ENCODE data around the gene CASKIN2.

CASKIN2 gene

DNA sequence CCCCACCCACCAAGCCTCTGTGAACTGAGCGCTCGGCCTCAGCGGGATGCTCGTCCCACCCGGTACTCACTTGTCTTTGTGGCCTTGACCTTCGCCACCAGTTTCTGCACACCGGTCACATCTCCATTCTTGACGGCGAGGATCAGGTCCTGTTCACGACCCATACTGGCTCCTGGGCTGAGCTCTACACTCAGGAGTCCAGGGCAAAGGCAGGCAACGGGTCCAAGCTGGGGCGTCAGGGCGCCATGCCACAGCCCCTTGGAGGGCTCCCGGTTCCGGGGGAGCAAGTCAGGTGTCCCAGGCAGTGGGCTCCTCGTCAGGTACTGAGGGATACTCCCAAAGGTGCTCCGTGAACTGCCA, 1.7 kb downstream of the CASKIN2 start:
- Histone ChIP-seq H4K20me1 (ENCODE audit: insufficient read depth, low read length) (no peaks in the 10 kb centered on the region), H3K9ac (ENCODE audit: low read length) (no peak overlapping the region), H3K9me3 (replicated peaks; ENCODE audit: insufficient read depth, low read length) (no peaks in the 10 kb centered on the region), H3K36me3 (replicated peaks; ENCODE audit: insufficient read depth, low read length) (no peaks in the 10 kb centered on the region), H3K4me3 (ENCODE audit: low read length) (no peak overlapping the region), H3K27ac (ENCODE audit: low read length) (no peak overlapping the region), H3K4me2 (ENCODE audit: low read depth, low read length) (no peak overlapping the region), H3K9me2 (replicated peaks; ENCODE audit: insufficient read depth, low read length) (no peaks in the 10 kb centered on the region), H3F3A (ENCODE audit: insufficient read depth, low read length) (peaks cover 3% of the 10 kb centered on the region; the same call in 1 of the 2 replicates), H3K27me3 (replicated peaks; ENCODE audit: insufficient read depth, low read length) (no peaks in the 10 kb centered on the region), H2AFZ (ENCODE audit: low read length) (no peak overlapping the region), H3K4me1 (ENCODE audit: low read length) (peaks cover 13% of the 10 kb centered on the region), H3K79me2 (ENCODE audit: low read length) (peaks cover 17% of the 10 kb centered on the region)
- TF ChIP-seq EZH2 (optimal IDR thresholded peaks at IDR 0.05; ENCODE audit: low read depth, low read length) (no peak), EZH2phosphoT487 (IDR thresholded peaks at IDR 0.05; ENCODE audit: low read length) (no peak)
- TF ChIP-seq, protein P1, sequence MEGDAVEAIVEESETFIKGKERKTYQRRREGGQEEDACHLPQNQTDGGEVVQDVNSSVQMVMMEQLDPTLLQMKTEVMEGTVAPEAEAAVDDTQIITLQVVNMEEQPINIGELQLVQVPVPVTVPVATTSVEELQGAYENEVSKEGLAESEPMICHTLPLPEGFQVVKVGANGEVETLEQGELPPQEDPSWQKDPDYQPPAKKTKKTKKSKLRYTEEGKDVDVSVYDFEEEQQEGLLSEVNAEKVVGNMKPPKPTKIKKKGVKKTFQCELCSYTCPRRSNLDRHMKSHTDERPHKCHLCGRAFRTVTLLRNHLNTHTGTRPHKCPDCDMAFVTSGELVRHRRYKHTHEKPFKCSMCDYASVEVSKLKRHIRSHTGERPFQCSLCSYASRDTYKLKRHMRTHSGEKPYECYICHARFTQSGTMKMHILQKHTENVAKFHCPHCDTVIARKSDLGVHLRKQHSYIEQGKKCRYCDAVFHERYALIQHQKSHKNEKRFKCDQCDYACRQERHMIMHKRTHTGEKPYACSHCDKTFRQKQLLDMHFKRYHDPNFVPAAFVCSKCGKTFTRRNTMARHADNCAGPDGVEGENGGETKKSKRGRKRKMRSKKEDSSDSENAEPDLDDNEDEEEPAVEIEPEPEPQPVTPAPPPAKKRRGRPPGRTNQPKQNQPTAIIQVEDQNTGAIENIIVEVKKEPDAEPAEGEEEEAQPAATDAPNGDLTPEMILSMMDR (IDR thresholded peaks at IDR 0.05; ENCODE audit: low read length), result no peak
- DNase-seq, result no peak

DNA sequence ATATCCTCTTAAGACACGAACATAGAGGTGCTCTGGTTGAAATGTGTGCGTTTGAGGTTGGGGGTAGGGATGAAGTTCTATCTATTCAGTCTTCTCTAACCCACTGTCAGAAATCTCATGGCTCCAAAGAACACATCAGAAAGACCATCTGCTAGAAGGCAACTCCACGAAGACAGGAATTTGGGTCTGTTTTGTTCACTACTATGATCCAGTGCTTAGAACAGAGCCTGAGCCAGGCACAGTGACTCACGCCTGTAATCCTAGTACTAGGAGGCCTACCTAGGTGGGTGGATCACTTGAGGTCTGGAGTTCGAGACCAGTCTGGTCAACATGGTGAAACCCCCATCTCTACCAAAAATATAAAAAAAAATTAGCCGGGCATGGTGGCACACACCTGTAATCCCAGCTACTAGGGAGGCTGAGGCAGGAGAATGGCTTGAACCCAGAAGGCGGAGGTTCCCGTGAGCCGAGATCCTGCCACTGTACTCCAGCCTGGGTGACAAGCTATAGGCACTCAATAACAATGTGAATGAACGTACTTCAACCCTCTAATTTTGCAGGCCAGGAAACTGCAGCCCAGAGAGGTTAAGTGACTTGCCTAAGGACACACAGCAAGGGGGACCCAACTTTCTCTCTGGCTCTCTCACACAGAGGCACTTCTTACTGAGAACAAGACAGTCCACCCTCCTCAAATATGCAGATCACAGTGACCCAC, 2.3 kb downstream of the CASKIN2 start:
- no peak overlapping the region for H3K27ac ChIP-seq (ENCODE audit: low read length)
- no peak overlapping the region for H3K4me3 ChIP-seq (ENCODE audit: low read length)
- H3K9ac ChIP-seq (ENCODE audit: low read length), result no peak overlapping the region
- no peaks in the 10 kb centered on the region for H3K27me3 ChIP-seq (replicated peaks; ENCODE audit: insufficient read depth, low read length)
- peaks cover 12% of the 10 kb centered on the region for H3K79me2 ChIP-seq (ENCODE audit: low read length)
- DNase-seq, result no peak
- H3K4me1 ChIP-seq (ENCODE audit: low read length), result peaks cover 8% of the 10 kb centered on the region
- H3K4me2 ChIP-seq (ENCODE audit: low read depth, low read length), result no peak overlapping the region
- H4K20me1 ChIP-seq (ENCODE audit: insufficient read depth, low read length), result no peaks in the 10 kb centered on the region
- peaks cover 3% of the 10 kb centered on the region; the same call in 1 of the 2 replicates for H3F3A ChIP-seq (ENCODE audit: insufficient read depth, low read length)
- TF ChIP-seq EZH2phosphoT487 (IDR thresholded peaks at IDR 0.05; ENCODE audit: low read length) (no peak), EZH2 (optimal IDR thresholded peaks at IDR 0.05; ENCODE audit: low read depth, low read length) (no peak)
- TF ChIP-seq, protein P1 (IDR thresholded peaks at IDR 0.05; ENCODE audit: low read length), result no peak
- no peak overlapping the region for H2AFZ ChIP-seq (ENCODE audit: low read length)
- H3K9me2 ChIP-seq (replicated peaks; ENCODE audit: insufficient read depth, low read length), result no peaks in the 10 kb centered on the region
- no peaks in the 10 kb centered on the region for H3K9me3 ChIP-seq (replicated peaks; ENCODE audit: insufficient read depth, low read length)
- no peaks in the 10 kb centered on the region for H3K36me3 ChIP-seq (replicated peaks; ENCODE audit: insufficient read depth, low read length)

DNA sequence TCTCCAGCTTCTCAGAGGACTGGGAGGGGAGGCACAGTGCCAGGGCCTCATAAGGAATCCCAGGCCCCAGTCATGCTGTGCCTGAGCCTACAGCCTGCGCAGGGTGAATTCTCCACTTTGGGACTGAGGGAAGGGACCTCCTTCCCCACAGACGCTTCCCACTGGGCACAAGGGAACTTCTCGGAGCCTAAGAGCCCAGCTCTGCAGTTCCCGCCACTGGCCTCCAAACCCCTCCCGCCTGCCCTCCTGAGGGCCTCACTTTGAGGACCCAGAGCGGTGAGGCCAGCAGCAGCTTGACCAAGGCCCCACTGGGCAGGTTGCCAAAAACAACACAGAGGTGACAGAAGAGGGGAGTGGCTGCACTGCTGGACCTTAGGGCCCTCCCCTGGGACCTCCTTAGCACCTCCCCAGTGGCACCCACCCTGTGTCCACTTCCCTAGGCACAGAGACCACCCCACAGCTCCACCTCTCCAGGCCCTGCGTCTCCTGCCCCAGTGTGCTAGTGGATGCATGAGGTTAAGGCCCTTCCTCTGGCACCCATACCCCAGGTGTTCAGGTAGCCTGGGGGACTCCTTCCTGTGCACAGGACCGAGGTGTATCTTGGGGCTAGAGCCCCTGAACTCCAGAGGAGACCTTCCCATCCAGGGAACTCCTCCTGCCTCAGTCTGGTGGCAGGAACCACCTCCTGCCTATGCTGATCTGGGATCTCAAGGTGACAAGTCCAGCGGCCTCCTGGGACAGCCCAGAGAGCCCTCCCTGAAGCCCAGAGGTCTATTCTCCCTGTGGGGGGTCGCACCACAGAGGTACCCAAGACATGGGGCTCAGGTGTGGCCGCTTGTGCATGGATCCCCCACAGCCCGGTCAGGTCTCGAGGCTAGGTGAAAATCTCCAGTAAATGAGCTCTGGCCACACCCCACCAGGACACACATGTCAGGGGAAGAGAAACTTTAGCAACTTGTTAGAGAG, 3.4 kb downstream of the CASKIN2 start:
- peaks cover 3% of the 10 kb centered on the region; the same call in 1 of the 2 replicates for H3F3A ChIP-seq (ENCODE audit: insufficient read depth, low read length)
- no peak overlapping the region for H3K4me2 ChIP-seq (ENCODE audit: low read depth, low read length)
- no peaks in the 10 kb centered on the region; the same call in 1 of the 2 replicates for H3K79me2 ChIP-seq (ENCODE audit: low read length)
- no peaks in the 10 kb centered on the region for H3K9me3 ChIP-seq (replicated peaks; ENCODE audit: insufficient read depth, low read length)
- no peaks in the 10 kb centered on the region for H3K36me3 ChIP-seq (replicated peaks; ENCODE audit: insufficient read depth, low read length)
- no peak for DNase-seq
- no peak for TF ChIP-seq EZH2phosphoT487 (IDR thresholded peaks at IDR 0.05; ENCODE audit: low read length)
- no peak for TF ChIP-seq EZH2 (optimal IDR thresholded peaks at IDR 0.05; ENCODE audit: low read depth, low read length)
- TF ChIP-seq, protein P1 (IDR thresholded peaks at IDR 0.05; ENCODE audit: low read length), result no peak
- no peaks in the 10 kb centered on the region for H3K4me1 ChIP-seq (ENCODE audit: low read length)
- no peaks in the 10 kb centered on the region for H3K27me3 ChIP-seq (replicated peaks; ENCODE audit: insufficient read depth, low read length)
- H3K27ac ChIP-seq (ENCODE audit: low read length), result no peak overlapping the region
- no peak overlapping the region for H2AFZ ChIP-seq (ENCODE audit: low read length)
- H3K4me3 ChIP-seq (ENCODE audit: low read length), result no peak overlapping the region
- no peaks in the 10 kb centered on the region for H3K9me2 ChIP-seq (replicated peaks; ENCODE audit: insufficient read depth, low read length)
- H4K20me1 ChIP-seq (ENCODE audit: insufficient read depth, low read length), result no peaks in the 10 kb centered on the region
- H3K9ac ChIP-seq (ENCODE audit: low read length), result no peak overlapping the region

All from MM.1S (cell line).